OCI-M2 (cell line): ENCODE measurements around the gene PSMC5.
"Not testable (repeated sequence)": the region's sequence is repeated elsewhere in the genome, so short reads cannot be mapped to it uniquely, and the experiment has no call there.

Source experiments
- DNase-seq: peaks from one replicate; lab custom pipeline; 2025; ENCODE audit not compliant: unreplicated experiment; lab: John Stamatoyannopoulos, UW

Gene PSMC5

DNA sequence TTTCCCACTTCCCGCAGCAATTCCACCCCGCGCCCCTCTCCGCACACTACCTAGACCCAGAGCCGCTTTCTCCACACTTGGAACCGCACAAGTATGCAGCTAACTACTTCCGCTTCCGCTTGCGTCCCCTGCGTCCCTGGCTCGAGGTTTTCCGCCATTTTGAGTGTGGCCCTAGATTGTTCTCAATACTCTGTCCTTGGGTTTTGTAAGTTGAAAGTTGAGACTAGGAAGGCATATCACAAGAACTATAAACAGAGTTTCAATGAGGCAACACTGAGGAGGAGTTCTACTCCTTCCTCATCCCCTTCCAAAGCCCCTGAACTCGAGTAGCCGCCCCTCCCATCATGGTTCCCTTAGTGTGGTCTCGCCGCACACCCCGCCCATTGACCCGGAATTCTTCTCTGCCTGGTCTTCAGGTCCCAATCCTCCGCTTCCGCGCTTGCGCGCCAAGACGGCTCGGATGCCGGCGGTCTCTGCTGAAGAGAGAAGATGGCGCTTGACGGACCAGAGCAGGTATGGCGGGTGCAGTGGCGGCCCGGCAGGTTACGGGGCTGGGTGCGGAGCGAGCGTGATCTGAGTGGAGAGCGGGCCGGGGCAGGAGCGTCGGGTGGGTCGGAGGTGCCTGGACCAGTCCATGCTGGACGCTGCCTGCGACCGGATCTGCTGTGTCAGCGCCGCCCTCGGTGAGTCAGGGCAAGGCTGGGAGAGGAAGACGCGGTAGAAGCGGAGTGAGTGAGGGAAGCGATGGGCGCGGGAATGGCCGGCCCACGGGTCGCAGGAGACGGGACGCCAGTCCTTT is at the start of gene PSMC5, which contains the start of gene FTSJ3:
Gene PSMC5, plus strand, starts transcription at position 430 of the 799 bp plus-strand sequence. Its CDS starts 60 bp downstream, at position 490.
Gene FTSJ3, minus strand, starts transcription at position 662 of the 799 bp plus-strand sequence. CDS start 761 bp downstream, outside the sequence.
- DNase-seq: peak; percentile 63

DNA sequence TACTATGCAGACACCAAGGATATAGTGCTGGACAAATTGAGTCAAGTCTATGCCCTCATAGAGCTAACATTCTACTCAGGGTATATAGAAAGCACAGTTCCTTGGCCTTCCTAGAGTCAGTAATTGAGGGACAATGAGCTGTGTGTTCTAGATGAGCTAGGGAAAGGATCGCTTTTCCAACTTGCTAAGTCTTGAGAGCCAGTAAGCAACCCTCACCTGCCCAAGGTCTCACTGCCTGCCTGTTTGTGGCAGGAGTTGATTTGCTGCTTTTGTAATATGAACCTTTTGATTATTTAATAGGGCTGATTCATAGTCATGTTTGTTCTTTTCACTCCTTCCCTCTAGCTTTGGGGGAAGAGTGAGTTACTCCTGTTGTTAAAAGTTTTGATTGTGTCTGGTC is 46.7 kb upstream of the PSMC5 start:
- DNase-seq: no peak

- no peak for DNase-seq
Observed at GRCh38 chr17:63780928-63781327, 46.3 kb upstream of the PSMC5 start.

GRCh38 chr17:63783522-63783921 is 43.7 kb upstream of the PSMC5 start:
- DNase-seq: no peak

DNA sequence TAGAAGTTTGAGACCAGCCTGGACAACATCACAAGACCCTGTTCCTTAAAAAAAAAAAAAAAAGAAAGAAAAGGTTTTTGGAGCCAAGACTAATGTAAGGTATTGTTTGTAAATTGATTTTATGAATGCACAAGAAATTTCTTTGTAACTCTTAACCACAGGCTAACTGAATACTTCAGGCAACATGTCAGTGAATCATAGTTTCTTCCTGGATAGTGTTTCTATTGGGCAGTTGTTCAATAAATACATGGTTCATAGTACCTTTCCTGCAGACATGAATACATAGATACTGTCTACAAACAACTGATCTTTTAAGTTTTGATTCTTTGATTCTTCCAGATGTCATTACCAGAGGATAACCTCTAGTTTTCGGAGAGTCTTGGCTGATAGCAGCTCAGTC is 41.7 kb upstream of the PSMC5 start:
- no peak for DNase-seq

GRCh38 chr17:63786117-63786516 is 41.1 kb upstream of the PSMC5 start:
- no peak for DNase-seq

DNA sequence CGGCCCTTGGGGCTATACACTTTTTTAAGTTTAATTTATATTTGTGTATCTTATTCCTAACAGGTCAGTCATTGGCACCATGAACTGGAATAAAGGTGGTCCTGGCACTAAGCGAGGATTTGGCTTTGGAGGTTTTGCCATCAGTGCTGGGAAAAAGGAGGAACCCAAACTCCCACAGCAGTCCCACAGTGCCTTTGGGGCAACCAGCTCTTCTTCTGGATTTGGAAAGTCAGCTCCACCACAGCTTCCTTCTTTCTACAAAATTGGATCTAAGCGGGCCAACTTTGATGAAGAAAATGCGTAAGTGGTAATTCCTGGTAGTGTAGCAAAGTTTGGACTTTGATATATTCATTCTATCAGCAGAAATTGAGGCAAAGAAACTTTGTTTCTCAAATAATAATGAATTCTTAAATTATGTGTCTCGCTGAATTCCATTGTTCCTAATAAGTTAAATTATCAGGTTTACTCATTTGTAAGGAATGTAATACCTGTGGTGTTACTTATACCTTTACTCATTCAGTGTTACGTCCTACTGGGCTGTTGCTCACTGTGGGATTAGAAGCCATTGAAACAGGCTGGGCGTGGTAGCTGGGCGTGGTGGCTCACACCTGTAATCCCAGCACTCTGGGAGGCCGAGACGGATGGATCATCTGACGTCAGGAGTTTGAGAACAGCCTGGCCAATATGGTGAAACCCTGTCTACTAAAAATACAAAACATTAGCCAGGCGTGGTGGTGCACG is 40.1 kb upstream of the PSMC5 start:
- no peak for DNase-seq

DNA sequence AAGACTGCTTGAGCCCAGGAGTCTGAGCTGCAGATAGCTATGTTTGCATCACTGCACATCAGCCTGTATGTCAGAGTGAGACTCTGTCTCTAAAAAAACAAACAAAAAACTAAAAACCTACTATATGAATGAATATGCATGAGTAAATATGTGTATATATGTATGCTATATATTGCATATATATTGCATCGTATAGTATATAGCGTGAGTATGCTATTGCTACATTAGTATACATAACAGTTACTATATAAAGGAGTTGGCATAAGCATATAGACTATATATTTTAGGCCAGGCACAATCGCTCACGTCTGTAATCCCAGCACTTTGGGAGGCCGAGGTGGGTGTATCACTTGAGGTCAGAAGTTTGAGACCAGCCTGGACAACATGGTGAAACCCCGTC is 37.2 kb upstream of the PSMC5 start:
- DNase-seq: no peak

DNA sequence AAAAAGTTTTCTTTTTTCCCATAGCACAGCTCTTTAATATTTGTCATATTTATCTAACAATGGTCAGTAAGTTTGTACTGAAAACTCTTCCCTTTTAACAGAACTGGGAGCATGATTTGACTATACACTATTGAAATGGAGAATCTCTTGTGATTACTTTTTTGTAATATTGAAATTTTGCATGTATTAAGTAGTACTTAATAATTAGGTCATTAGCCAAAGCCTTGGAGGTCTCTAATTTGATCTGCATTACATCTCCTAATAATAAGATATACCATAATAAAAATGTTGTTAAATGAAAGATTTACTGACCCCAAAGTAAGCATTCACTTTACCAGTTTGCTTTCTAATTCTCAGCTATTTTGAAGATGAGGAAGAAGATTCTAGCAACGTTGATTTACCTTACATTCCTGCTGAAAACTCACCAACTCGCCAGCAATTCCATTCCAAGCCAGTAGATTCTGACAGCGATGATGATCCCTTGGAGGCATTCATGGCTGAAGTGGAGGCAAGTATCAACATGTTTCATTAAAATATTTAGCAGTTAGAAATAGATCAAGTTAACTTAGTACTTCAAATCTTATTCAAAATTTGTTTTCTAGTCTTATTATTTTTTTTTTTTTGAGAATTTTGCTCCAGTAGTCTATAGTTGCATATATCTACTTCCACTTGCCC is 35.0 kb upstream of the PSMC5 start:
- DNase-seq: no peak

- DNase-seq: not testable (repeated sequence)
Observed at GRCh38 chr17:63796375-63796774, 30.9 kb upstream of the PSMC5 start.

DNA sequence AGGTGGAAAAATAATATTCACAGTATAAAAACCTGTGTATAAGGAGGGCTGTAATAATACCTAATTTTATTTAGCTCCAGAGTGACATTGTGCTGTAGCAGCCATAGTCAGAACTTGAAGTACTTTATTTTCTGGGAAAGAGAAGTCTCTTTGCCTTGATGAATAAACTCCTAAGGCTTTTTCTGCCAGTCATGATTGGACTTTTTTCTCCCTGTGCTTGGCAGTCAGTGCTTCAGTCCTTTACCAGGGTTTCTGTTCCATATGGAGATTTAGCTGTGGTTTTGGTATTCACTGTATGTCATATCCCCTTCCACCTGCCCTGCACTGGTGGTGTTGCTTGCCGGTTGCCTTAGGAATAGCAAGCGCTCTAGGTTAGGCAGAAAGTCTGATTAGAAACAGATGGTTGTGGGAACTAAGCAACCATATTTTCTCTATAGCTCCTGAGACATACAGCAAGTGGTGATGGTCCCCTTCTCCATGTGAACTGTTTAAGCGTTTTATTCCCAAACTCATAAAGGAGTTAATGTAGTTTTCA is 28.6 kb upstream of the PSMC5 start:
- DNase-seq: no peak

GRCh38 chr17:63800783-63801182 is 26.4 kb upstream of the PSMC5 start:
- no peak for DNase-seq

DNA sequence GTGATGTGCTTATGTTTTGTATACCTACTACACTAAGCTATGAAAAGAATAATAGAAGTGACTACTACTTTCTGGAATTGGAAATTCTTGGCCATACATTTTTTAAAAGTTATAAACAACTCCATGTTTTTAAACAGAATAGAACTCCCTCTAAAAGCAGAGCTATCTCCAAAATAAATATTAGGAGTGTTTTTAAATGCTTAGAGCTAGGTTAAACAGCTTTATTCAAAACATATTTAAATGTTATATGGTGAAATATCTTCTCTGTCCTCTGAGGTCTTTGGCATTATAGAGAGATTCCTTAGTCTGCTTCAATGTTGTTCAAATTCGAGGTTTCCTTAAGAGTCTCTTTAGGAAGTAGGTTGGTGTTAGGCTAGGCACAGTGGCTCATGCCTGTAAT is 22.9 kb upstream of the PSMC5 start:
- DNase-seq: no peak

- DNase-seq: no peak
Observed at GRCh38 chr17:63805591-63805990, 21.6 kb upstream of the PSMC5 start.

DNA sequence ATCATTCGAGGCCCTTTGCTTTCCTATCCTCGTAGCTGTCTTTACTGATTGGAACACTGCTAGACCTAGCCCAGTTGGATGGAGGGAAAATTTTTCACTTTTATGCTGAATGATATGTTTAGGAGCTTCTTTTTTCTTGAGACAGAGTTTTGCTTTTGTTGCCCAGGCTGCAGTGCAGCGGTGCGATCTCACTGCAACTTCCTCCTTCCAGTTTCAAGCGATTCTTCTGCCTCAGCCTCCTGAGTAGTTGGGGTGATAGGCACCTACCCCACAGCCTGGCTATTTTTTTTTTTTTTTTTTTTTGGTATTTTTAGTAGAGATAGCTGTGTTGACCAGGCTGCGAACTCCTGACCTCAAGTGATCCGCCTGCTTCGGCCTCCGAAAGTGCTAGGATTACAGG is 17.3 kb upstream of the PSMC5 start:
- DNase-seq: no peak

DNA sequence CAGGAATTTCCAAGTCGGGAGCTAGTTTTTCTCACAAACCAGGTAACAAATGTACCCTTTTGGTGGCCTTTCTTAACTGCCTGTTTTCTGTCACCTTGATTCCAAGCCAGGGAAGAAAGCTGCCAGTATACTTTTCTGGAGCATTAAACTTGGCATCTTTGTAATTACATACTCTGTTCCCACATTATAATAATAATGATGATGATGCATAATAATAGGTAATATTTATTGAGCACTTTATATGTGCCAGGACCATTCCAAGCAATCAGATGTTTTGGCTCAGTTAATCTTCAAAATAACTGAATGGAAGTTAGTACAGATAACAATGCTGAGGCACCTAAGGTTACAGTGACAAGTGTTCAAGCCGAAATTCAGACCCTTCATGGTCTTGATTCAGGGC is 11.1 kb upstream of the PSMC5 start:
- no peak for DNase-seq

- DNase-seq: no peak
Observed at GRCh38 chr17:63816669-63817068, 10.6 kb upstream of the PSMC5 start.

GRCh38 chr17:63817736-63818385 is 9.4 kb upstream of the PSMC5 start:
- no peak for DNase-seq

GRCh38 chr17:63819131-63819530 is 8.1 kb upstream of the PSMC5 start:
- DNase-seq: no peak

GRCh38 chr17:63819585-63820537 is 7.4 kb upstream of the PSMC5 start:
- no peak for DNase-seq
